HG02852 (cell line): ENCODE data around the gene ARHGEF28.

ENCODE experiments used
- ATAC-seq: cut with Tn5 transposase; IDR thresholded peaks from one replicate; pipeline ENCODE4 v1.9.1; 2021; ENCODE audit warnings: mild to moderate bottlenecking, moderate library complexity; ENCODE audit not compliant: unreplicated experiment

The ARHGEF28 gene

GRCh38 chr5:73812962-73813588 lies 187.1 kb downstream of the ARHGEF28 start:
- no peak for ATAC-seq

GRCh38 chr5:73814233-73814846 lies 188.3 kb downstream of the ARHGEF28 start:
- ATAC-seq = no peak

GRCh38 chr5:73815631-73816030 lies 189.6 kb downstream of the ARHGEF28 start:
- ATAC-seq = no peak

DNA sequence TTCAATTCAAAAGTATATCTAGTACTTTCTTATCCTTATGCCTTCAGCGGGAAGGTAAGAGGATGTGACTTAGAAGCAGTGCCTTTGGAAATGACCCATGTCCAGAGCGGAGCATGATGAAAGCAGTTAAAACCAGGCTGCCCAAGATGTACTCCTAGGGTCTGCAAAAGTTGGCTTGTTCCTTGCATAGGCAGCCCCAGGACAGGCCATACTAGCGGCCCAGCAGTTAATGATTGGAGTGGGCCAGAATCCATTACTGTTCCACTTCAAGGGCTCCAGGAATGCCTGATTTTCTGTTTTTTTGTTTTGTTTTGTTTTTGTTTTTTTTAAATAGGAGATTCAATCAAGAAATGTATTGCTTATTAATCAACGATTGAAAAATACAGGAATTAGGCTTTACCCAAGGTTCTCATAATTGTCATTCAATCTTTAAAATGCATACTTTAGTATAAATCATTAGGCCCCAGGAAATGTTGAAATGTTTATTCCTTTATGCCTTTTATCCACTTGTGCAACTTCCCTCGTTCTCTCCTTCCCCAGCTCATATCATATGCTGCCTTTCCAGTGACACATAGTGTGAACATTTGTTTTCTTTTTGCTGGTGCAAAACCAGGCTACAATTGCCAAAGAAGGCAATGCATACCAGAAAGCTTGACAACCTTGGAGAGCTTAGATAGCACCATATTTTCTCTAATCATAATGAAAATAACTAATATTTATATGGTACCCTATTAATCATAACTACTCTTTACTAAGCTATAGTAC lies 190.8 kb downstream of the ARHGEF28 start:
- ATAC-seq = no peak

DNA sequence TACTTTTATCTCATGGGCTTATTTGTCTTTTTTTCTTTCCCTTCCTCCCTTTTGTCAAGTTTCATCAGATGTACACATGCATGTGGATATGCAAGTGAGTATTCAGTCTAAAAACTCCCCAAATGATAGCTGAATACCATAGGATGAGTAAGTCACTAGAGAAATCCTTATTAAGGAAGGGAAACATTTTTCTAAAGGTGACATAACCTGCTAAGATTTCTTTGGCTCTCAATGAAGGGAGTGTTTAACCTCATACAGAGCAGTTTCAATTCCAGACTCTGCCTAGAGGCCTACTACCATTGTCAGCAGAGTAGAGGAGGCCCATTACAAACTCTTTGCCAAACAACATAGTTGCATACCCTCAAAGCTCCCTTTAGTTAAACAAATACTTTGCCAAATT lies 192.4 kb downstream of the ARHGEF28 start:
- no peak for ATAC-seq

DNA sequence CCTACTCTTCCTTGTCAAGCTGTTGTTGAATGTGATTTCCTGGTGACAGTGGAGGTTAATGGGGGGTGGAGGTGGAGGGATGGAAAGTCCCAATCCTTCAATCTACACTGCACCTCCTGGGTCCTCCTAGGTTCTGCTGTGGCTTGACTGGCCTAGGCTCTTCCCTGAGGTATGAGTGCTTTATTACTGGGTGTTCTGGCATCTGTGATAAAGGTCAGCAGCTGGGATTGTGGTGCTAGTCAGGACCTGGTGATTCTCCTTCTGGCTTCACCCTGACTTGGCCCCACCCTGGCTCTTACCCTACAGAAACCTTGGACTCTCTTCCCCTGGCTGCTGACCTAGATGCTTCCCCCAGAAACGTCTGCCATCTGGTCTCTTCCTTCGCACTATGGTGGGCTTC lies 194.3 kb downstream of the ARHGEF28 start:
- no peak for ATAC-seq

GRCh38 chr5:73821003-73821402 lies 195.0 kb downstream of the ARHGEF28 start:
- ATAC-seq = no peak

GRCh38 chr5:73822278-73822988 lies 196.4 kb downstream of the ARHGEF28 start:
- ATAC-seq = no peak

DNA sequence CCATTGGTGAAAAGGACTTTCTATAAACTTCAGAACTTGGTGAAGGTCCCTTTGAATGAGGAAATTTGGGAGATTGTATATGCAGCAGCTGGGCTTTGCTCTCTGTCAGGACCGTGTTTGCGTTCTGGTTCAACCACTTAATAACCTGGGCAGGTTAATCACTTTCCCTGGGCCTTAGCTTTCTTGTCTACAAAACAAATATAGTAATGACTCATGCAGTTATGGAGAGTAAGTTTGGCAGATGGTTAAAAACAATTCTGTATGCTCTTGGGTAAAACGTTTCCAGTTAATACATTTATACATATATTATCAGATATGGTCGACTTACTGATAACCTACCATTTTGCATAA lies 197.0 kb downstream of the ARHGEF28 start:
- ATAC-seq = no peak

- no peak for ATAC-seq
Observed at GRCh38 chr5:73823508-73823925, 197.5 kb downstream of the ARHGEF28 start.

GRCh38 chr5:73825199-73825598 lies 199.2 kb downstream of the ARHGEF28 start:
- no peak for ATAC-seq

DNA sequence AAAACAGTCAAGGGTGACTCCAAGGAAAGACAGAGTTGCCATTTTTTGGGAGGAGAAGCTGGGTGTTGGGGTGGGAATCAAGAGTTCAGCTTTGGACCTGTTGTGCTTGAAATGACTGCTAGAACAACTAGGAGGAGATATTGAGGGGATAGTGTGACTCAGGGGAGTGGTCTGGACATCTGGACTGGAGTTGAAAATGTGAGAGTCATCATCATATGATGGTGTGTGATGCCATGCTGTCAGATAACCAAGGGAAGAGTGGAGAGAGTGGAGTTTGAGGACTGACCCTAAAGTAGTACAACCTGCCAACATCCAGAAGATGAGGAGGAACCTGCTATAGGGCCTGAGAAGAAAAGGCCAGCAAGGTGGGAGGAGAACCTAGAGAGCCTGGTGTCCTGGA lies 199.7 kb downstream of the ARHGEF28 start:
- no peak for ATAC-seq

DNA sequence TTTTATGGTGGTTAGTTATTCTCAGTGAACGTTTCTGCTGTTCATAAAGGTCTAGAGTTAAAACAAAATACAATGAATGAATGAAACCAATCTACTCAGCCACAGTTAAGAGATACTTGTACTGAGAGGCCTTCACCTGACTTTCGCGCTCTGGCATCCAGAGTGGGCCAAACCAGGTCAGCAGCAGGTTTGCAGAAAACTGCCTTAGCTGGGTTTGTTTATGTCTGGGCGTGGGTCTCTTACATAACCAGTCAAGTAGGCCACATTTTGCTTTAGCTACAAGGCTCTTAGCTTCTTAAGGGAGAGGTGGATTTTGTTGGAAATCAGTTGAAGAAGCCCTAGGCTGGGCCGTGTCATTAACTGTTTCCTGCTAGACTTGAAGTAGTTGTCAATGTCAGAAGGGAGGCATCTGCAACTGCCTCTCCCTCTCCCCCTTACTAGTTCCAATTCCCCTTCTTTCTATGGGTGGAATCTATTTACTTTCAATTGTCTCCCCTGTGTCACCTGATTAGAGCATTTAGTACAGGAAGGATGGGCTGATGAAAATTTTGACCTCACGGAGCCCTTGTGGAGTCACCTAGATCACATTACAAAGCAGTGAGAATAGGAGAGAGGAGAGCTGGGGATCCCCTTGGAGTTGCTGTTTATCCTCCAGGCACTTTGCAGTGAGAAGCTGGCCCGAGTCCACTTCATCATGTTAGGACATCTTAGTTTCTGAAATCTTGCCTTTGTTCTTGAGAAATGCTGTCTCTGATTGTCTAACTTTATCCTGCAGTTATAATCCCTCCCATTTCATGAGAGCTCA lies 200.5 kb downstream of the ARHGEF28 start:
- ATAC-seq = no peak

DNA sequence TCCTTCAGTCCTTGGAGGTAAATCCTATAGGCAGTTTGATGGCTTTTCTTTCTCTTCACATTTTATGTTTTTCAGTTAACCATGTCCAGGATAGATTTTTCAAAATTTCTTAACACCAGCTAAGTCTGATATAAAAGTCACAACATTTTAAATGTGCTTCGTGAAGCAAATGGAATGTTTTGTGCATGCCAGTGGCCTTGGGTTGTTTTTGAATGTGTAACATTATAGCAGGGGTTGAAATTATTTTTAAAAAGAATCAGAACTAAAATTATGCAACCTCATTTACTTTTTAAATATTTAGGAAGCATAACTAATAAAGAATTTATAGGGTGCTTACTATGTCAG lies 201.1 kb downstream of the ARHGEF28 start:
- ATAC-seq = no peak

DNA sequence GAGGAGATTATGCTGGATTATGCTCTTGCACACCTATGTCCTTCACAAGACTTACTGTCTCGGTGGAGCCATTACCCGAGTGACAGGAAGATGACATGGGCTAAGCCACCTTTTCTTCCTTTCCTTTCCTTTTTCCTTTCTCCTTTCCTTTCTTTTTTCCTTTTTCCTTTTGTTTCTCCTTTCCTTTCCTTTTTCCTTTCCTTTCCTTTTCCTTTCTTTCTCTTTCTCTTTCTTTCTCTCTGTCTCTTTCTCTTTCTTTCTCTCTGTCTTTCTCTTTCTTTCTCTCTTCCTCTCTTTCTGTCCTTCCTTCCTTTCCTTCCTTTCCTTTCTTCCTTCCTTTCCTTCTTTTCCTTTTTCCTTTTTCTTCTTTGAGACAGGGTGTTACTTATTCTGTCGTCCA lies 202.5 kb downstream of the ARHGEF28 start:
- no peak for ATAC-seq

DNA sequence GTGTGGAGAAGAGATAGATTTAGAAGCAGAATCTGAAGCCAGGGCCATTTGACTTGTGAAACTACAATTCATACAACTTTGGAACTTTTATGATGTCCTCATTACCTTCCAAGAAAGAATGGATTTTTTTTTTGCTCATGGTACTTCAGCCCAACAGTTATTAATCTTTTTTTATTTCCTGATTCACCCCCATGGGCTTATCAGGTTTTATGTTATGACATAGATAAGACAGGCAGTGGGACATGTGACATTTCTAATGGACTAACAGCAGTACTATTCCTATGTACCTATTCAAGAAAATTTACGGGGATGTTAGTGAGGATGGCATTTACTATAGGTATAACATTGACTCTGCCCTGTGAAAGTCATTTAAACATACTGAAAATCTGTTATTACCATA lies 204.7 kb downstream of the ARHGEF28 start:
- no peak for ATAC-seq

GRCh38 chr5:73831066-73831465 lies 205.1 kb downstream of the ARHGEF28 start:
- no peak for ATAC-seq

DNA sequence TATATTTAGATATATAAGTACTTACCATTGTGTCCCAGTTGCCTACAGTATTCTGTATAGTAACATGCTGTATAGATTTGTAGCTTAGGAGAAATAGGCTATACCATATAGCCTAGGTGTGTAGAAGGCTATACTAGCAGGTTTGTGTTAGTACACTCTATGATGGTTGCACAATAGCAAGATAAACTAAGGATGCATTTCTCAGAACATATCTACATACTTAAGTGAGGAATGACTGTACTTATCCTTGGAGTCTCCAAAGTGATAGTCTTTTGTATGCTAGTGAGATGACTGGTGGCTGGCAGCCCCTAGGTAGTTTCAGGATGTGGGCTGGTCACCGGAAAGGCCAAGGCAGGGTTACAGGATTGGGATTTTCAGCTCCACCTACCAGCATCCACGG lies 208.7 kb downstream of the ARHGEF28 start:
- ATAC-seq = no peak

- ATAC-seq = no peak
Observed at GRCh38 chr5:73835726-73836125, 209.7 kb downstream of the ARHGEF28 start.

DNA sequence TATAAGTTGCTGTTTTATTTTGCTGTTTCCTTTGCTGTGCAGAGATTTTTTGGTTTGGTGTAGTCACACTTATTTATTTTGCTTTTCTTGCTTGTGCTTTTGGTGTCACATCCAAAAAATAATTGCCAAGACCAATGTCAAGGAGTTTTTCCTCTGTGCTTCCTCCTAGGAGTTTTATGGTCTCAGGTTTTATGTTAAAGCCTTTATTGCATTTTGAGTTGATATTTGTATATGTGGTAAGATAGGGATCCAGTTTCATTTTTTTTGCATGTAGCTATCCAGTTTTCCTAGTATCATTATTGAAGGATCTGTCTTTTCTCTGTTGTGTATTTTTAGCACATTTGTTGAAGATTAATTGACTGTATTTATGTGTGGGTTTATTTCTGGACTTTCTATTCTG lies 210.6 kb downstream of the ARHGEF28 start:
- ATAC-seq = no peak

- no peak for ATAC-seq
Observed at GRCh38 chr5:73838901-73839300, 212.9 kb downstream of the ARHGEF28 start.
